H9 (cell line): Measurements from ENCODE around the gene PDZD2. TPM values are rescaled to one million over a fixed set of nuclear protein-coding genes. Genes with fewer than 3 reads are reported as not detected.

Experiments
- DNase-seq: peaks from one replicate; pipeline ENCODE4 v3.0.0-alpha.2; 2017
- H2AFZ ChIP-seq: one replicate; pipeline ENCODE4 v1.6.1; 2013; ENCODE audit warnings: mild to moderate bottlenecking, low read length, control low read depth, moderate library complexity
- H2AK5ac ChIP-seq: 2 replicates; pipeline ENCODE4 v1.6.1; 2013; ENCODE audit warnings: low read length, control low read depth, mixed read lengths; ENCODE audit not compliant: insufficient read length
- H2BK120ac ChIP-seq: one replicate; pipeline ENCODE4 v1.6.1; 2013; ENCODE audit warnings: low read depth, mild to moderate bottlenecking, low read length, control low read depth, inconsistent platforms; ENCODE audit not compliant: poor library complexity, severe bottlenecking
- H2BK12ac ChIP-seq: 2 replicates; pipeline ENCODE4 v1.6.1; 2013; ENCODE audit warnings: low read length, control low read depth, mixed read lengths, low read depth; ENCODE audit not compliant: insufficient read length
- H2BK15ac ChIP-seq: 2 replicates; pipeline ENCODE4 v1.6.1; 2013; ENCODE audit warnings: low read depth, low read length, control low read depth
- H2BK20ac ChIP-seq: one replicate; pipeline ENCODE4 v1.6.1; 2013; ENCODE audit warnings: low read depth, mild to moderate bottlenecking, low read length, control low read depth, inconsistent platforms; ENCODE audit not compliant: poor library complexity, severe bottlenecking
- H2BK5ac ChIP-seq: 2 replicates; pipeline ENCODE4 v1.6.1; 2013; ENCODE audit warnings: low read length, control low read depth, mixed read lengths; ENCODE audit not compliant: insufficient read length
- H3K14ac ChIP-seq: 2 replicates; pipeline ENCODE4 v1.6.1; 2013; ENCODE audit warnings: low read length, control low read depth; ENCODE audit not compliant: insufficient read depth
- H3K18ac ChIP-seq: 2 replicates; pipeline ENCODE4 v1.6.1; 2013; ENCODE audit warnings: low read depth, mild to moderate bottlenecking, mixed read lengths, low read length, control low read depth; ENCODE audit not compliant: insufficient read length
- H3K23ac ChIP-seq: 2 replicates; pipeline ENCODE4 v1.6.1; 2013; ENCODE audit warnings: low read length, control low read depth, mixed read lengths, low read depth; ENCODE audit not compliant: insufficient read length
- H3K23me2 ChIP-seq: 2 replicates; pipeline ENCODE4 v1.6.1; 2013; ENCODE audit warnings: low read depth, mild to moderate bottlenecking, mixed read lengths, low read length, control low read depth; ENCODE audit not compliant: insufficient read length, poor library complexity, severe bottlenecking
- H3K27ac ChIP-seq: 2 replicates; pipeline ENCODE4 v1.5.1; 2013; ENCODE audit warnings: low read length, control low read depth, mixed read lengths, low read depth; ENCODE audit not compliant: insufficient read length
- H3K27me3 ChIP-seq: 2 replicates; pipeline ENCODE4 v1.6.1; 2013; ENCODE audit warnings: low read length, control low read depth, inconsistent platforms; ENCODE audit not compliant: insufficient read depth
- H3K4ac ChIP-seq: 2 replicates; pipeline ENCODE4 v1.6.1; 2013; ENCODE audit warnings: low read depth, mild to moderate bottlenecking, control low read depth, inconsistent platforms, low read length, moderate library complexity
- H3K4me1 ChIP-seq: 2 replicates; pipeline ENCODE4 v1.6.1; 2013; ENCODE audit warnings: low read length, control low read depth, inconsistent platforms; ENCODE audit not compliant: insufficient read depth
- H3K4me2 ChIP-seq: 2 replicates; pipeline ENCODE4 v1.6.1; 2013; ENCODE audit warnings: low read length, control low read depth, mixed read lengths; ENCODE audit not compliant: insufficient read length, insufficient read depth
- H3K56ac ChIP-seq: 2 replicates; pipeline ENCODE4 v1.6.1; 2013; ENCODE audit warnings: low read depth, mild to moderate bottlenecking, mixed read lengths, low read length, control low read depth; ENCODE audit not compliant: insufficient read length
- H3K79me1 ChIP-seq: 2 replicates; pipeline ENCODE4 v1.6.1; 2013; ENCODE audit warnings: low read depth, mild to moderate bottlenecking, moderate library complexity, low read length, control low read depth, inconsistent platforms; ENCODE audit not compliant: insufficient read depth, poor library complexity, severe bottlenecking
- H3K79me2 ChIP-seq: 2 replicates; pipeline ENCODE4 v1.6.1; 2013; ENCODE audit warnings: low read length, control low read depth, inconsistent platforms; ENCODE audit not compliant: insufficient read depth
- H3K9ac ChIP-seq: 2 replicates; pipeline ENCODE4 v1.6.1; 2013; ENCODE audit warnings: low read length, control low read depth, mixed read lengths; ENCODE audit not compliant: insufficient read length; ENCODE audit errors: extremely low read depth
- H3K9me3 ChIP-seq: one replicate; pipeline ENCODE4 v1.6.1; 2013; ENCODE audit warnings: low read depth, low read length, inconsistent platforms; ENCODE audit not compliant: control insufficient read depth
- H3T11ph ChIP-seq: one replicate; pipeline ENCODE4 v1.6.1; 2013; ENCODE audit warnings: mild to moderate bottlenecking, low read length, control low read depth, inconsistent platforms
- H4K20me1 ChIP-seq: one replicate; pipeline ENCODE4 v1.6.1; 2013; ENCODE audit not compliant: control insufficient read depth, insufficient read length, insufficient read depth
- H4K5ac ChIP-seq: 2 replicates; pipeline ENCODE4 v1.6.1; 2013; ENCODE audit warnings: low read depth, mild to moderate bottlenecking, mixed read lengths, low read length, control low read depth; ENCODE audit not compliant: insufficient read length
- H4K8ac ChIP-seq: replicated peaks from 2 replicates; pipeline ENCODE4 v1.6.1; 2013; ENCODE audit warnings: low read length, control low read depth, mixed read lengths, low read depth; ENCODE audit not compliant: insufficient read length
- H4K91ac ChIP-seq: 2 replicates; pipeline ENCODE4 v1.6.1; 2013; ENCODE audit warnings: low read depth, mild to moderate bottlenecking, moderate library complexity, mixed read lengths, low read length, control low read depth; ENCODE audit not compliant: insufficient read length
- H3K27ac Mint-ChIP-seq, 3 experiments: 2 replicates in 2 of 3; 3 replicates in 1 of 3; pipeline ENCODE4 v1.8.0; 2020 to 2021; ENCODE audit warnings: mixed read lengths in 3 of 3, mild to moderate bottlenecking in 1 of 3, moderate library complexity in 1 of 3
- H3K27me3 Mint-ChIP-seq: 2 replicates; pipeline ENCODE4 v1.8.0; 2021; ENCODE audit warnings: low read depth, mild to moderate bottlenecking, moderate library complexity, mixed read lengths
- H3K36me3 Mint-ChIP-seq, 3 experiments: 2 replicates in 2 of 3; 3 replicates in 1 of 3; pipeline ENCODE4 v1.8.0; 2020 to 2021; ENCODE audit warnings: low read depth in 3 of 3, mixed read lengths in 3 of 3; ENCODE audit not compliant: insufficient read depth in 1 of 3
- H3K4me1 Mint-ChIP-seq, 2 experiments: 2 replicates each; pipeline ENCODE4 v1.8.0; 2020; ENCODE audit warnings: mixed read lengths in 2 of 2
- H3K4me3 Mint-ChIP-seq, 2 experiments: 2 replicates in 1 of 2; 3 replicates in 1 of 2; pipeline ENCODE4 v1.8.0; 2020 to 2021; ENCODE audit warnings: mild to moderate bottlenecking in 2 of 2, mixed read lengths in 2 of 2, moderate library complexity in 1 of 2
- H3K9me3 Mint-ChIP-seq, 2 experiments: 2 replicates in 1 of 2; 3 replicates in 1 of 2; pipeline ENCODE4 v1.8.0; 2020; ENCODE audit warnings: mild to moderate bottlenecking in 2 of 2, mixed read lengths in 2 of 2, moderate library complexity in 1 of 2
- CTCF ChIP-seq: fragments of 200-600 bp; sonication (generic); conservative IDR thresholded peaks from 3 replicates; pipeline ENCODE4 v1.8.0; 2021; ENCODE audit warnings: antibody characterized with exemption, mild to moderate bottlenecking
- WGBS: extraction: QIAGEN DNeasy Blood & Tissue Kit; methylation state at CpG from one replicate; pipeline ENCODE4 v1.1.7; 2013; ENCODE audit warnings: missing lambda C conversion rate, low lambda C conversion rate, mixed read lengths; ENCODE audit not compliant: insufficient read length; ENCODE audit errors: extremely low coverage; 5-methylcytosine and 5-hydroxymethylcytosine counted together
- total RNA-seq: library from RNA; stranded (reverse); gene quantifications from 2 replicates; pipeline ENCODE4 v1.2.1, GENCODE V29; 2021

The PDZD2 gene
- total RNA-seq, 1 experiment from 2014 or later = 9.9 TPM

GRCh38 chr5:31722111-31722510 lies 83.2 kb downstream of the PDZD2 start:
- Histone ChIP-seq H2AK5ac (no peak overlapping the region), H3K4me1 (no peaks in the 10 kb centered on the region; the same call in 1 of the 2 replicates), H3K79me2 (no peaks in the 10 kb centered on the region), H2BK12ac (no peak overlapping the region), H2BK15ac (no peak overlapping the region), H3K18ac (no peak overlapping the region), H4K91ac (no peak overlapping the region), H3K23ac (no peak overlapping the region), H4K5ac (no peak overlapping the region), H3K14ac (no peak overlapping the region), H3K4me2 (no peak overlapping the region), H3K27me3 (no peaks in the 10 kb centered on the region), H2BK20ac (no peak overlapping the region), H4K20me1 (no peaks in the 10 kb centered on the region), H3K9ac (no peak overlapping the region), H3K4ac (no peak overlapping the region), H3K27ac (no peak overlapping the region), H3T11ph (no peak overlapping the region), H3K56ac (no peak overlapping the region), H3K79me1 (no peaks in the 10 kb centered on the region), H2BK5ac (no peak overlapping the region), H2AFZ (no peak overlapping the region), H4K8ac (no peak overlapping the region), H3K23me2 (no peaks in the 10 kb centered on the region), H2BK120ac (no peak overlapping the region), H3K9me3 (no peaks in the 10 kb centered on the region)
- no peak for DNase-seq
- WGBS = no CpG with 5 or more reads among the region's 4 CpGs
- no peaks in the 10 kb centered on the region; a peak in 1 of 5 replicates for H3K9me3 Mint-ChIP-seq
- TF ChIP-seq CTCF = no peak
- H3K27ac Mint-ChIP-seq = 0 out of 7 replicates have a peak overlapping the region, but pooled peaks of 1 of the 3 experiments have one; percentile 3
- no peaks in the 10 kb centered on the region for H3K27me3 Mint-ChIP-seq
- H3K36me3 Mint-ChIP-seq = no peaks in the 10 kb centered on the region
- peaks cover 6 to 15% of the 10 kb centered on the region in 2 experiments for H3K4me1 Mint-ChIP-seq
- no peak overlapping the region; a peak in 1 of 5 replicates for H3K4me3 Mint-ChIP-seq
